GM19023 (cell line): ENCODE measurements around the gene RNPEPL1.

Experiments used
- ATAC-seq: cut with Tn5 transposase; IDR thresholded peaks from one replicate; pipeline ENCODE4 v1.9.1; 2021; ENCODE audit warnings: mild to moderate bottlenecking, moderate library complexity; ENCODE audit not compliant: unreplicated experiment

RNPEPL1 gene

DNA sequence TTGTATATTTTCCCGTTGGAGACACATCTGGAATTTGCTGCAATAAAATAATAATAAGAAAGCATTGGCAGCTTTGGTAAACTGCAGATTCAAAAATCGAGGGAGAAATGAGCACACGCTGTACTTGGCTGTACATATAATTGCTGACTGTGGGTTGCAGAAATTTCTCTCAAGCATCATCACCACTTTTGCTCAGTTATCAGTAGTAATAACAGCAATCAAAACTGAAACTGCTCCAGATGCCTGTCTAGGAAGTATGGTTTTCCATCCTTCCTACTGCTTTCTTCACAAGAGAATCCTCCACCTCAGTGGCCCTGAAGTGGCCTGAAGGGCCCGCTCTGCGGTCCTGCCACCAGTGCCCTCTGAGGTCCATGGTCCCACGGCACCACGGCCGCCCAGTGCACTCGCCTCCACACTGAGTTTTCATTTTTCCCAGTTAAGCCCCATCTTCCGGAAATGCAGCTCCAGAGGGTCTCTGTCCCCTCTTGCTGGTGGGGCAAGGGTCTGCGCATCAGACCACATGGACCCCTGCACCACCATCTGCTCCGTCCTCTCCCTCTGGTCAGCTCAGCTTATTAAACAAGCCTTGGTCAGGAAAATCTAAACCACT lies 4.2 kb upstream of the RNPEPL1 start:
- no peak for ATAC-seq

DNA sequence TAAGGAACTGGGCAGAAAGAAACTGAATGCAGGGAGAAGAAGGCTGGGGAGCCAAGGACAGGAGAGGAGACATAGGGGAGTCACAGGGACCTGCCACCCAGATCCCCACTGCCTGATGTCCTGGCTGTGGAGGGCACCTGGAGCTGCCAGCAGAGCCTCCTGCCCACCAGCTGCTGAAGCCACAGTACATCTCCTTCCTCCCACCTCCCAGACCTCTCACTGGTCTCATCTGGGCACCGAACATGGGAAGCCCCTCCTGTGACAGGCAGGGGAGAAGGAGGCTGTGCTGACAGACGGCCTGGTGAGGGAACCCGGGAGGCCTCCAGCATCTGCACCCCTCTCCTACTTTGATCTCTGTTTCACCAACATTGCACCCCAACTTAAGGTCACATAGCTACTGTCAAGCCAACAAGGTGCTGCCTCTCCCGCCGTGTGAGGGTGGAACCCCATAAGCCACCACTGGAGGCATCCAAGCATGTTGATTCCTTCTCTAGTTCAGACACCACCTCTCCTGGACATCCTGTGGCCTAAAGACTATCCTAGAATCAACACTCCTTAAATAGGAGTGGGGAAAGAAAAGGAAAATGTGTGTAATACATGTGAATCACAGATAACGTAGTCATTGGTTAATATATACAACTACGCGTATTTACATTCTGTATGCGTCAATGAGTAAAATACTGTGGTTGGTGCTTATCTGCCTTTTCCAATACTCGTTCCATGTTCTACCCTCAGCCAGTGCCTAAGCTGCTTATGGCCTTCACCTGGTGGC lies 3.5 kb upstream of the RNPEPL1 start:
- ATAC-seq: no peak

DNA sequence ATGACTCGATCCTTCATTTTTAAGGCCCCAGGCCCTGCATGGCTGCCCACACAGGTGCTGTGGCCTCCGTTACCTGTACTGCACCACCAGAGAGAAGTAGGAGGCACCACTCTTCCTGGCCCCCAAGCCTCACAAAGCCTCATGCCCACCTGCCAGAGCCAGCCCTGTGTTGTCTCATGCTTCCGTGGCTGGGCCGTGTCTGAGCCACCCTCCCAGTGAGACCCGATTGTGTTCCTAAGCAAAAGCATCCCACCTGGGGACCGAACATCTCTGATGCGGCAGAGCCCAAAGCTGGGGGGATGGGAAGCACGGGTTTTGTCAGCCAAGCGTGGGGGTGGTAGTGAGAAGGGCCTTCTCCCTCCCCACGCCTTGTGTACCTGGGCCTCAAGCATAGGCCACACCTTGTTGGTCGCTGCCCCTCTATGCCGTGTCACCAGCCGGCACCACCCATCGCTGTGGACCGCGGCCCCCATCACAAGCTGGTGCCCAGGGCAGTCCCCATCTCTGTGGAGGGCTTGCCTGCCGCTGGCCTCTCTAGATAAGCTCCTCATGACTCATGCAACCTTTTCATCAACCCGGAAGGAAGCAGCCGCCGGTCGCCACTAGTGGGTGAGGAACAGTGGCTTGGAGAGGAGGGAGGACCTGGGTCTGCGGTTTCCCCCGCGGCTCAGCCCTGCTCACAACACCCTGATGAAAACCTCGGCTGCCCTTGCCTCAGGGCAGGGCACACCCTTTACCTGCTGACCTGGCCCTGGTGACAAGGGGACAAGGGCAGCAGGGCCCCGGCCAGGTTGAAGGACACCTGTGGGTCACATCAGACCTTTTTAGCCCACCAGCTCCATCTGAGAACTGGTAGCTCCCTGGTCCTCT lies 2.7 kb upstream of the RNPEPL1 start:
- peak; percentile 35 for ATAC-seq

DNA sequence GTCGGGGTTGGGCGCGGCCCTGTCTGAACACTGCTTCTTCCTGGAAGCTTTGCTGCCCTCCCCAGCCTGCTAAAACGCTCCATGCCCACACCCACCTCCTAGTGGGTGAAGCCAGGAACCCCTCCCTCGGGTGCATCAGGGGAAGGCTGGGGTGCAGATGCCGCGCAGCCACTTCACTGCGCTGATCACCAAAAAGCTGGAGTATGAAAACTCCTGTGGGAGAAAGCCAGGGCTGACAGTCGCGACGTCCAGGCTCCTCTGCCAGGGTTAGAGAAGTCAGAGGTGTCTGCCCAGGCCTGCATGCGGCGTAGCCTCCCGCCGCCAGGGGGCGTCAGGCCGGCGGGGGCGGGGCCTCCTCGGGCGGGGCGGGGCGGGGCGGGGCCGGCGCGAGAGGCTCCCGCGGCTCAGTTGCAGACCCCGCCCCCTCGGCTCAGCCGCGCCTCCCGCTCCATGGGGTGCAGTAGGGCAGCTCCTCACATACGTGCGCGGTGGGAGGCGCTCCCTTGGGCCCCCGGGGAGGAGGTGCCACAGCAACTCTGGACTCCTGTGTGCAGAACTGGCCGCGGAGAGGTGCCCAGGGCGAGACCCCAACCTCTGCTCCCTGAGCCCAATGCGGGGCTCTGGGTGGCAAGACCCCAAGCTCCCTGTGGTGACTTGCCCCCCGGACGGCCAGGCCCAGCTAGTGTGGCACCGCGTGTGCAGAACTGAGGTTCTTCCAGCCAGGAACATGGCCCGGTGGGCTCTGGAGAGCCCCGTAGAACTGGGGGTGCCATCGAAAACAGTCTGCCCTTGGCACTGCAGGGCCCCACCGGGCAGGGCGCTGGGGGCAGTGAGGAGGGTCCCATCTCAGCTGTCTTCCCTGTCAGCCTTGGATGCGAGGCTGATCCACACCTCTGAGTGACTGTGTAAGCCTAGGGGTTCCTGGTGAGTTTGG lies 1.8 kb upstream of the RNPEPL1 start:
- peak; percentile 49 for ATAC-seq

DNA sequence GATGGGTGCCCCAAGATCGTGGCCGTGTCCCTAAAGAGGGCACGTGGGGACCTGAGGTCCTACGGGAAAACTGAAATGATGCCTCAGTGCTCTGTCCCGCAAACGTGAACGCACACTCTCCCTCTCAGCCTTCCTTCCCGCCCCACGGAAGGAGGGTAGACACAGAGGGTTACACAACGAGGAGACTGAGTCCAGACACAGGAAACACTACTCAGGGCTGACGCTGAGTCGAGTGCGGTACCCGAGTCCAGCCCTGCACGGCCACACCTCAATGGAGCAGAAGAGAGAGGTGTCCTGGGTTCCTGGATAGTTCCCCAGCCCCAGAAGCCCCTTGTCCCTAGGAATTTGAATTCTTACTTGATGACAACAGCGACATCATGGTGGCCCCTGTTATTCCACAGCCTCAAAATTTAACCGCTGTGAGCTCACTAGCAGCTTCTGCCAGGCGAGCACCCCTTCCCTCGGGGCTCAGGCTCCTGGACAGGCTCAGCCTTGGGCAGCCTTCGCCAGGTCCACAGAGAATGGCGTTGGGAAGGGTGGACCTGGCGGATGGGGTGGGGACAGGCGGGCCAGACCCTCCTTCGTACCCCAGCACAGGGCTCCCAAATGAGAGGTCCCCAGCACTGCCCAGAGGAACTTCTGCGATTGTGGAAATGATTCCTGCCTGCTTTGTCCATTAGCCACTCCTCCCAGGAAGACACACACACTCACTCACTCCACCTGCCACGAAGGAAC lies 980 bp upstream of the RNPEPL1 start:
- ATAC-seq: no peak

DNA sequence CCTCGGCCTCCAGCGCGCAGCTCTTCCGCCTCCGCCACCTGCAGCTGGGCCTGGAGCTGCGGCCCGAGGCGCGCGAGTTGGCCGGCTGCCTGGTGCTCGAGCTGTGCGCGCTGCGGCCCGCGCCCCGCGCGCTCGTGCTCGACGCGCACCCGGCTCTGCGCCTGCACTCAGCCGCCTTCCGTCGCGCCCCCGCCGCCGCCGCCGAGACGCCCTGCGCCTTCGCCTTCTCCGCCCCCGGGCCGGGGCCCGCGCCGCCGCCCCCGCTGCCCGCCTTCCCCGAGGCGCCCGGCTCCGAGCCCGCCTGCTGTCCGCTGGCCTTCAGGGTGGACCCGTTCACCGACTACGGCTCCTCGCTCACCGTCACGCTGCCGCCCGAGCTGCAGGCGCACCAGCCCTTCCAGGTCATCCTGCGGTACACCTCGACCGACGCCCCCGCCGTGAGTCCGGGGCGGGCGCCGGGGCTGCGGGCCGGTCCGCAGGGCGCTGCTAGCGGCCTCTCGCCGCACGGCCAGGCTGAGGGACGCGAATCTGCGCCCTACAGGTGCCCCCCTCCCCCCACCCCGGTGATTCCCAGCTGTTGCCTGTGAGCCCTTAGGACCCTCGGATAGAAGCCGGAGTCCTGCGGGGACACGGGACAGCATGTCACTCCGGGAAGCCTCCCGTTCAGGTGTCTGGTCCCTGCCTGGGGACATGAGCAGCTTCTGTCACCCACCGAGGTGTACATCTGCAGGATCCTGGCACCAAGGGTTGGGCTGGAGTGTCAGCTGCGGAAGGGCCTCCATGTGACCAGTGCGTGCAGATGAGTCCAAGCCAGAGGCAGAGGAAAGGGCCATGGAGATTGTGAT lies 616 bp downstream of the RNPEPL1 start:
- peak; percentile 17 for ATAC-seq

DNA sequence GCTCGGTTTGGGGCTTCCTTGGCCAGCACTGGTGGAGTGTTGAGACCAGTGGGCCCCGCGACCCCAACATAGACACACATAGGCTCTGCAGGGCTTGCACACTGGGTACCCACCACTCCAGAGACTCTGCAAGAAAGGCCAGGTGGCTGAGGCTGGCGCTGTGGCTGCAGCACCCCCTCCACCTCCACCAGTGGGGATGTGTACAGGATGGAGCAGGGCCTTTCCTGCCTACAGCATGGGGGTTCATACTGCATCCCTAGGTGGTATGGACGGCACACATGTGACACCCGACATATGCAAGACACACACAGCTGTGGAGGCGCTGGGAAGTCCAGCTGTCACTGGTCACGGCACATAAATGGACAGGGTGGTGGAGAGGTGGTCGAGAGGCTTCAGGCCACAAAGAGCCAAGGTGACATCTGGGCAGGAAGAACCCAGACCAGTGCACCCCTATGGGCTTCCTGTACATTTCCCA lies 1.3 kb downstream of the RNPEPL1 start:
- ATAC-seq: no peak

DNA sequence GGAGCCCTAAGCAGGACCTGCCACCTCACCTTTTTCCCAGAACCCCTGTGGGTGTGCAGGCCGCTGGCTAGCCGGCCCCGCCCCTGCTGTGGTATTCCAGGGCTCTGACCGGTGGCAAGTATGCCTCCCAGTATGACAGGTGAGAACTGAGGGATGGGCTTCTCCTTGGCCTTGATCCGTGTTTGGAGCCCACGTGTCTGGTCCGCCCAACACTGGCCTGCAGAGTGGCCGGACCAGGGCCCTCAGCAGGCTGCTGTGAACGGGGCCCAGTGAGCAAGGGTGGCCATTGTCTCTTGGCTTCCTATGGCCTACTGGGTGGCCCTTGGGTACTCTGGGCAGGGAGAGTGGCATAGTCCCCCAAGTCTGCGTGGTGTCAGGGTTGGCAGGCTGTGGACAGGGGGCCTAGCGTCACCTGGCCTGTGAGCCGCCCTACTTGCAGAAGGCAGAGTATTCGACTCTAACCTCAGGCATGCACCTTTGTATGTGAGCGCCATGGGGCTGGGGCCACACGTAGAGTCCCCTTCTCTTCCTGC lies 1.8 kb downstream of the RNPEPL1 start:
- no peak for ATAC-seq

DNA sequence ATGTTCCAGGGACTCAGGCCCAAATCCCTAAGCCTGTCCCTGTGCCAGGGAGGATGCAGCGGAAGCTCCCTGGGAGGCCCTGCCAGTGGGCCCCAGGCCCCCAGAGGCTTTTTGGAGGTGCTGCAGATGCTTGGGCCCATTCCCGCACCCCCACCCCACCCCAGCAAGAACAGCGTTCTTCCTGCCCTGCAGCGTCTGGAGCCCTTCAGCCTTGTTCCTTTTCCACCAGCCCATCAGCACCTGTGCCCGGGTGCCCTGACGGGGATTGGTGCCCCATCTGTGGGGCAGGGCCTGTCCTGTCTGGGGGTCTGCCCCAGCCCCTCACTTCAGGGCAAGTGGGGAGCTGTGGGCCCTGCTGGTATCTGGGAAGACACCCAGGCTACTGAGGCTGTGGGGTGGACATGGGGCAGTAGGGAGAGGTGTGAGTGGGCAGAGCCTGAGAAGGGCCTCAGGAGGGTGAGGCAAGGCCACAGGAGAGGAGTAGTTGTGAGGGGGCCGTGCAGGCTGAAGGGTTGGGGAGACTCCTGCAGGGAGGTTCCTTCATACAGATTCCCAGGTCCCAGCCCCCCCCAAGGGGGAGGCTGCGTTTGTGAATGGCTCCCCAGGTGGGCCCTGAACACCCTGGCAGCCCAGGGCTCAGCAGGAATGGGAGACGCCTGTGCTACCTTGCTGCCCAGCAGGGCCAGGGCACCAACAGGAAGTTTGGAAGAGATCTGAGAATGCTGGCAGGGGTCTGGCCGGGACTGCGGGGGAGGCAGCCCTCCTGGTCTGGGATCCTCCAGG lies 2.4 kb downstream of the RNPEPL1 start:
- no peak for ATAC-seq

DNA sequence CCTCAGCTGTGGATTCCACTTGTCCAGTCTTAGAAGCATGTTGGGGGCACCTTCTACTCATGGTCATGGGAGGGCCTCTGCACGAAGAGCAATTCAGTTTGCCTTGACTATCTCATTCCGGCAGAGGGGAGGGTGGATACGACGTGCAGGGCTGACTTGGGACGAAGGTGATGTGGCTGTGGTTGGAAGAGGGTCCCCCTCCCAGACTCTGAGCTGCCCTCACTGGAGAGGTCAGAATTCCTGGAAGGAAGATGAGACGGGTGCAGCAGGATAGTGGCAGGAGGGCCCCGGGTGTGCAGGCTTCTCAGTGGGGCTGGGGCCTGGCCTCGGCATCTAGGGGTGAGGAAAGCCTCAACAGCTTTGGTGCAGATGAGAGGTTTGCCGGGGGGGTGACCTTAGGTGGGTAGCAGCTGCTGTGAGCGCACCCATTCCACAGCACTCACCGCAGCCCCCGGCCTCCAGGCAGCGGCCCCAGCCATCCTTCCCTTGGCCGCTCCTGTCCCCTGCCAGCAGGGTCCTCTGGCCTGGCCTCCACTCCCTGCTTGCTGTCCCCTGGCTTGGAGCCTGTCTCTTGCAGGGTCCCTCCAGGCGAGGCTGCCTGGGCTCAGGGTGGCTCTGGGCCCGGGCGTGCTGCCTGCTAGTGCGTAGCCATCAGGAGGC lies 3.2 kb downstream of the RNPEPL1 start:
- ATAC-seq: no peak

DNA sequence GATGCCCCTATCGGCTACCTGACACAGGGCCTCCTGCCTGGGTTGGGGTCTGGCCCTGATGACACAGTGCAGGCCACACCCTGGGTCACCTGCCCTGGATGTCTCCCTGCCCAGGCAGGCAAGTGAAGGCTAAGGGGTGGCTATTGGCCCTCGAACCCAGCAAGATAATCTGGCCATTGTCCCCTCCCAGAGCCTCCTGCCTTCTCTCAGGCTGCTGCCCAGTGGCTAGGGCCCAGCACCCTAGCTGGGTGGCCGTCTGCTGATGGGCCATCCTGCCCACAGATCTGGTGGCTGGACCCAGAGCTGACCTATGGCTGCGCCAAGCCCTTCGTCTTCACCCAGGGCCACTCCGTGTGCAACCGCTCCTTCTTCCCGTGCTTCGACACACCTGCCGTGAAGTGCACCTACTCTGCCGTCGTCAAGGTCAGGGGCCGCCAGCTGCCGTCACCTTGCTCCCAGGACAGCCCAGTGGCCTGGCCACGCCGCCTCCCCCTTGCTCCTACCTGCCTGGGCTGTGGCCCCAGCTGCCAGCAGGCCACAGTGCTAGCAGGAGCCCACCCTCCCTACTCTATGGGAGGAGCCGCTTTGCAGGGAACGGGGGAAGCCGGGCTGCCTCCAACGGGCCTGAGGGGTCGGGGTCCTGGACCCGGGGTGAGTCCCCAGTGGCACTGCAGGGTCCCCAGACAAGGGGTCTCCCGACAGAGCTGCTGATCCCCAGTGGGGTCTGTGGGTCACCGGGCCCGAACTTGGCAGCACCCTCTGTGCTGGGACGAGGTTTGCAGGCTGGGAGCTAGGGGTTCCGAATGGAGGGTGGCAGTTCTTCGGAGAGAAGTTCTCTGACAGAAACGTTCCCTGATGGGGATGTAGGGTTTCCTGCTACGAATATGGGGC lies 4.1 kb downstream of the RNPEPL1 start:
- ATAC-seq: no peak

DNA sequence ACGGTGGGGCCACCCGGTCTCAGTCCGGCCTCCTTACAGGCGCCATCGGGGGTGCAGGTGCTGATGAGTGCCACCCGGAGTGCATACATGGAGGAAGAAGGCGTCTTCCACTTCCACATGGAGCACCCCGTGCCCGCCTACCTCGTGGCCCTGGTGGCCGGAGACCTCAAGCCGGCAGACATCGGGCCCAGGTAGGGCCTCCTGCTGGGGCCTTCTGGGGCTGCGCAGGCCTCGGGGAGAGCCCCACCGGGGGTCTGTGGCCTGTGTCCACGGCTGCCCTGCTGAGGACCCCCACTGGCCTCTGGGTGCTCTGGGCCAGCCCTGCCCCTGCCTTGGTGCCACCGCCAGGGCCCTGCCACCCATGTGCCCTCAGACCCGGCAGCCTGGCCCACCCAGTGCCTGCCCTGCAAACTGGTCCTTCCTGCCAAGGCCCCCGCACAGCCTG lies 4.8 kb downstream of the RNPEPL1 start:
- ATAC-seq: no peak

DNA sequence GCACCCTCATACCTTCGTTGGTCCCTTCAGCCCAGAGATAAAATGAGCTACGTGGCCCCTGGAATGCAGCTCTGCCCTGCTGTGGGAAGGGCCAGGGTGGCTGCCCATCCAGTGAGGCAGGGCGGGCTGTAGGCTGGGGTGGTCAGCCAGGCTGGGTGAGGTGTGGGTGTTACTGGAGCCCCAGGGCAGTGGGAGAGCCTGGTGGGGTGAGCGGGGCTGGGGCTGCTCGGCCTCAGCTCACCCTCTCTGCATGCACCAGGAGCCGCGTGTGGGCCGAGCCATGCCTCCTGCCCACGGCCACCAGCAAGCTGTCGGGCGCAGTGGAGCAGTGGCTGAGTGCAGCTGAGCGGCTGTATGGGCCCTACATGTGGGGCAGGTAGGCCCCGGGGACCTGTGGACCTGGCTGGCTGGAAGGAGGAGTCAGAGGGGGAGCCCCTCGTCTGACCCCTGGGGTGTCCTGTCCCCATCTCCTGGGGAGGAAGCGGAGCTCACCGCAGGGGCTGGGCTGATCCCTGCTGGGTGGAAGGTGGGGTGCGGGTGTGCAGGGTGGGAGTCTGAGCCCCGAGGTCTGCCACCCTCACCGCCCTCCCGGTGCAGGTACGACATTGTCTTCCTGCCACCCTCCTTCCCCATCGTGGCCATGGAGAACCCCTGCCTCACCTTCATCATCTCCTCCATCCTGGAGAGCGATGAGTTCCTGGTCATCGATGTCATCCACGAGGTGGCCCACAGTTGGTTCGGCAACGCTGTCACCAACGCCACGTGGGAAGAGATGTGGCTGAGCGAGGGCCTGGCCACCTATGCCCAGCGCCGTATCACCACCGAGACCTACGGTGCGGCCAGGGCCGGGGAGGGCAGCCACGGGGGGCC lies 5.5 kb downstream of the RNPEPL1 start:
- ATAC-seq: no peak

DNA sequence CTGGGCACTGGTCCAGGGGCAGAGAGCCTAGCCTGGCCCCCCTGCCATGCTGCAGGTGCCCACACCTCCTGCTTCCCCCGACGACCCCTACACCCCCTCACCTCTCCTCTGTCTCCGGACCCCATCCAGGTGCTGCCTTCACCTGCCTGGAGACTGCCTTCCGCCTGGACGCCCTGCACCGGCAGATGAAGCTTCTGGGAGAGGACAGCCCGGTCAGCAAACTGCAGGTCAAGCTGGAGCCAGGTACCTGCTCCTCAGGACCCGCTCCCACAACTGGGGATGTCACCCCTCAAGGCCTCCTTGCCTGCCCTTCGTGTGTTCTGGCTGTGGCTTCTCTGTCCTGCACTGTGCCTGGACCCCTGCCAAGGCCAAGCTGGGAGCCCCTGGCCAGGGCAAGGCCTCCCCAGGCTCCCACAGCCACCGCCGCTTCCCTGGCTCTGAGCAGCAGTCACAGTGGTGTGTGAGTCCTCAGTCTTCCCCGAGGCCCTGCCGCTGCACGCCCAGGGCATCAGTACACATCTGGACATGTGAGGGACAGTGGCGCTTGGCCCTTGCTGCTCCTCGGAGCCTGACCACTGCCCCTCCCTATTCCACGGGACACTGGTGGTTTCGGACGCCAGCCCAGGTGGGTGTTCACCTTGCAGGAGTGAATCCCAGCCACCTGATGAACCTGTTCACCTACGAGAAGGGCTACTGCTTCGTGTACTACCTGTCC lies 6.3 kb downstream of the RNPEPL1 start:
- no peak for ATAC-seq
